ENCODE results near the gene SDHAF3.

SDHAF3 gene

GRCh38 chr7:97226541-97226940, 109.0 kb downstream of the SDHAF3 start:
- DNase-seq (ENCODE audit: insufficient read length, low spot score): no peak
- no peak for FAIRE-seq
- TF ChIP-seq CTCF (IDR thresholded peaks at IDR 0.05; ENCODE audit: insufficient read depth, missing control alignments): no peak

Measured in D721Med (cell line).